OCI-LY1 (cell line): ENCODE data around the gene FMN1.

Experiments
- H2AFZ ChIP-seq: fragments of 200-600 bp; sonication (generic), shearing (Covaris generic); 2 replicates; pipeline ENCODE4 v1.6.0; 2014; ENCODE audit warnings: antibody characterized with exemption, mild to moderate bottlenecking, low read length
- H3F3A ChIP-seq: fragments of 200-600 bp; sonication (generic), shearing (Covaris generic); 2 replicates; pipeline ENCODE4 v1.6.0; 2014; ENCODE audit warnings: mild to moderate bottlenecking, antibody characterized with exemption, low read length, moderate library complexity; ENCODE audit not compliant: insufficient read depth
- H3K27ac ChIP-seq: fragments of 200-600 bp; sonication (generic); 2 replicates; pipeline ENCODE4 v1.5.1; 2014; ENCODE audit warnings: low read length, mixed run types, mild to moderate bottlenecking, low read depth; ENCODE audit not compliant: poor library complexity, severe bottlenecking
- H3K27me3 ChIP-seq: fragments of 200-600 bp; sonication (generic); 2 replicates; pipeline ENCODE4 v1.6.0; 2014; ENCODE audit warnings: antibody characterized with exemption, mild to moderate bottlenecking, low read length, moderate library complexity; ENCODE audit not compliant: insufficient read depth
- H3K36me3 ChIP-seq: fragments of 200-600 bp; sonication (generic); 2 replicates; pipeline ENCODE4 v1.6.1; 2014; ENCODE audit warnings: mild to moderate bottlenecking, antibody characterized with exemption, low read length, moderate library complexity, mixed read lengths; ENCODE audit not compliant: insufficient read depth
- H3K4me1 ChIP-seq: fragments of 200-600 bp; sonication (generic); 2 replicates; pipeline ENCODE4 v1.5.1; 2014; ENCODE audit warnings: mild to moderate bottlenecking, low read length, moderate library complexity; ENCODE audit not compliant: insufficient read depth, severe bottlenecking
- H3K4me2 ChIP-seq: fragments of 200-600 bp; sonication (generic), shearing (Covaris generic); 2 replicates; pipeline ENCODE4 v1.6.1; 2014; ENCODE audit warnings: low read length
- H3K4me3 ChIP-seq: fragments of 200-600 bp; sonication (generic); 2 replicates; pipeline ENCODE4 v1.5.1; 2014; ENCODE audit warnings: low read length, low read depth, mild to moderate bottlenecking, mixed read lengths; ENCODE audit not compliant: poor library complexity, severe bottlenecking
- H3K79me2 ChIP-seq: fragments of 200-600 bp; shearing (Covaris generic); 2 replicates; pipeline ENCODE4 v1.6.1; 2016; ENCODE audit warnings: mixed run types, low read length, mixed read lengths; ENCODE audit not compliant: insufficient read depth
- H3K9ac ChIP-seq: fragments of 200-600 bp; sonication (generic), shearing (Covaris generic); 2 replicates; pipeline ENCODE4 v1.6.1; 2014; ENCODE audit warnings: mild to moderate bottlenecking, low read length, mixed read lengths
- H3K9me2 ChIP-seq: fragments of 200-600 bp; sonication (generic), shearing (Covaris generic); 2 replicates; pipeline ENCODE4 v1.6.1; 2014; ENCODE audit warnings: low read depth, mild to moderate bottlenecking, low read length, mixed read lengths
- H3K9me3 ChIP-seq: fragments of 200-600 bp; shearing (Covaris generic); 2 replicates; pipeline ENCODE4 v1.6.1; 2014; ENCODE audit warnings: low read length, mixed read lengths
- H4K20me1 ChIP-seq: fragments of 200-600 bp; sonication (generic), shearing (Covaris generic); 2 replicates; pipeline ENCODE4 v1.6.0; 2016; ENCODE audit warnings: mild to moderate bottlenecking, low read length; ENCODE audit not compliant: insufficient read depth
- EZH2 ChIP-seq: fragments of 200-600 bp; sonication (generic), shearing (Covaris generic); IDR thresholded peaks from 2 replicates; pipeline ENCODE4 v1.8.0; 2017; ENCODE audit warnings: borderline replicate concordance, mixed run types, mild to moderate bottlenecking, antibody characterized with exemption, low read length, moderate library complexity, mixed read lengths
- TF ChIP-seq, protein P1 (sequence below): fragments of 200-600 bp; sonication (generic), shearing (Covaris generic); IDR thresholded peaks from 2 replicates; pipeline ENCODE4 v1.5.1; 2017; ENCODE audit warnings: mild to moderate bottlenecking, antibody characterized with exemption, low read length, moderate library complexity, mixed read lengths

The FMN1 gene, protein sequence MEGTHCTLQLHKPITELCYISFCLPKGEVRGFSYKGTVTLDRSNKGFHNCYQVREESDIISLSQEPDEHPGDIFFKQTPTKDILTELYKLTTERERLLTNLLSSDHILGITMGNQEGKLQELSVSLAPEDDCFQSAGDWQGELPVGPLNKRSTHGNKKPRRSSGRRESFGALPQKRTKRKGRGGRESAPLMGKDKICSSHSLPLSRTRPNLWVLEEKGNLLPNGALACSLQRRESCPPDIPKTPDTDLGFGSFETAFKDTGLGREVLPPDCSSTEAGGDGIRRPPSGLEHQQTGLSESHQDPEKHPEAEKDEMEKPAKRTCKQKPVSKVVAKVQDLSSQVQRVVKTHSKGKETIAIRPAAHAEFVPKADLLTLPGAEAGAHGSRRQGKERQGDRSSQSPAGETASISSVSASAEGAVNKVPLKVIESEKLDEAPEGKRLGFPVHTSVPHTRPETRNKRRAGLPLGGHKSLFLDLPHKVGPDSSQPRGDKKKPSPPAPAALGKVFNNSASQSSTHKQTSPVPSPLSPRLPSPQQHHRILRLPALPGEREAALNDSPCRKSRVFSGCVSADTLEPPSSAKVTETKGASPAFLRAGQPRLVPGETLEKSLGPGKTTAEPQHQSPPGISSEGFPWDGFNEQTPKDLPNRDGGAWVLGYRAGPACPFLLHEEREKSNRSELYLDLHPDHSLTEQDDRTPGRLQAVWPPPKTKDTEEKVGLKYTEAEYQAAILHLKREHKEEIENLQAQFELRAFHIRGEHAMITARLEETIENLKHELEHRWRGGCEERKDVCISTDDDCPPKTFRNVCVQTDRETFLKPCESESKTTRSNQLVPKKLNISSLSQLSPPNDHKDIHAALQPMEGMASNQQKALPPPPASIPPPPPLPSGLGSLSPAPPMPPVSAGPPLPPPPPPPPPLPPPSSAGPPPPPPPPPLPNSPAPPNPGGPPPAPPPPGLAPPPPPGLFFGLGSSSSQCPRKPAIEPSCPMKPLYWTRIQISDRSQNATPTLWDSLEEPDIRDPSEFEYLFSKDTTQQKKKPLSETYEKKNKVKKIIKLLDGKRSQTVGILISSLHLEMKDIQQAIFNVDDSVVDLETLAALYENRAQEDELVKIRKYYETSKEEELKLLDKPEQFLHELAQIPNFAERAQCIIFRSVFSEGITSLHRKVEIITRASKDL (N-terminal part only)

GRCh38 chr15:33194704-33195670 lies at the start of gene FMN1:
TSS of gene FMN1 (minus strand) at chr15:33194714. CDS start at chr15:33154914, 39,800 bp downstream.
- H3K27ac ChIP-seq, result no peak within 1 kb of the TSS
- H3K9ac ChIP-seq, result no peak within 1 kb of the TSS
- no peak within 1 kb of the TSS for H2AFZ ChIP-seq
- H3K79me2 ChIP-seq, result no peaks in the 10 kb centered on the region
- no peaks in the 10 kb centered on the region for H4K20me1 ChIP-seq
- H3K4me1 ChIP-seq, result no peaks in the 10 kb centered on the region
- no peaks in the 10 kb centered on the region for H3F3A ChIP-seq
- no peak within 1 kb of the TSS for H3K4me3 ChIP-seq
- no peak for TF ChIP-seq EZH2
- TF ChIP-seq, protein P1, sequence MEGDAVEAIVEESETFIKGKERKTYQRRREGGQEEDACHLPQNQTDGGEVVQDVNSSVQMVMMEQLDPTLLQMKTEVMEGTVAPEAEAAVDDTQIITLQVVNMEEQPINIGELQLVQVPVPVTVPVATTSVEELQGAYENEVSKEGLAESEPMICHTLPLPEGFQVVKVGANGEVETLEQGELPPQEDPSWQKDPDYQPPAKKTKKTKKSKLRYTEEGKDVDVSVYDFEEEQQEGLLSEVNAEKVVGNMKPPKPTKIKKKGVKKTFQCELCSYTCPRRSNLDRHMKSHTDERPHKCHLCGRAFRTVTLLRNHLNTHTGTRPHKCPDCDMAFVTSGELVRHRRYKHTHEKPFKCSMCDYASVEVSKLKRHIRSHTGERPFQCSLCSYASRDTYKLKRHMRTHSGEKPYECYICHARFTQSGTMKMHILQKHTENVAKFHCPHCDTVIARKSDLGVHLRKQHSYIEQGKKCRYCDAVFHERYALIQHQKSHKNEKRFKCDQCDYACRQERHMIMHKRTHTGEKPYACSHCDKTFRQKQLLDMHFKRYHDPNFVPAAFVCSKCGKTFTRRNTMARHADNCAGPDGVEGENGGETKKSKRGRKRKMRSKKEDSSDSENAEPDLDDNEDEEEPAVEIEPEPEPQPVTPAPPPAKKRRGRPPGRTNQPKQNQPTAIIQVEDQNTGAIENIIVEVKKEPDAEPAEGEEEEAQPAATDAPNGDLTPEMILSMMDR, result no peak
- H3K27me3 ChIP-seq, result no peaks in the 10 kb centered on the region
- H3K9me2 ChIP-seq, result no peaks in the 10 kb centered on the region
- no peaks in the 10 kb centered on the region for H3K36me3 ChIP-seq
- H3K4me2 ChIP-seq, result no peak within 1 kb of the TSS
- no peaks in the 10 kb centered on the region for H3K9me3 ChIP-seq

GRCh38 chr15:33243869-33244268 lies 49.4 kb upstream of the FMN1 start:
- Histone ChIP-seq H3F3A (no peaks in the 10 kb centered on the region), H3K27ac (no peak overlapping the region), H3K27me3 (no peaks in the 10 kb centered on the region), H3K79me2 (no peaks in the 10 kb centered on the region), H4K20me1 (no peaks in the 10 kb centered on the region), H3K9ac (no peak overlapping the region), H3K4me3 (no peak overlapping the region), H2AFZ (no peak overlapping the region), H3K9me2 (no peaks in the 10 kb centered on the region), H3K36me3 (no peaks in the 10 kb centered on the region), H3K4me1 (no peaks in the 10 kb centered on the region), H3K9me3 (no peaks in the 10 kb centered on the region), H3K4me2 (no peak overlapping the region)
- TF ChIP-seq, protein P1, result no peak
- TF ChIP-seq EZH2, result no peak
